ENCODE results near the gene GLP1R. TPM values are rescaled to one million over a fixed set of nuclear protein-coding genes. Genes with fewer than 3 reads are reported as not detected.
A peak's percentile ranks its signal among the peaks of the same experiment; 100 is the strongest.

The GLP1R gene
- total RNA-seq, 1 experiment from 2014 or later, result not detected

GRCh38 chr6:39092124-39092523, 43.5 kb downstream of the GLP1R start:
- H3K4me3 ChIP-seq (ENCODE audit: low read length), result no peak overlapping the region
- BruUV-seq (replicated peaks), result no TSS peak
- ATAC-seq, result no peak
- POLR2A ChIA-PET (ENCODE audit: unreplicated experiment), result no interaction called here
- no peaks in the 10 kb centered on the region for H3F3A ChIP-seq (ENCODE audit: low read length, unreplicated experiment)
- no peak overlapping the region for H3K9ac ChIP-seq (ENCODE audit: low read length)
- H3K4me1 ChIP-seq (ENCODE audit: insufficient read depth, low read length), result no peaks in the 10 kb centered on the region
- H3K4me2 ChIP-seq (ENCODE audit: low read length), result no peak overlapping the region
- H3K27me3 ChIP-seq (ENCODE audit: low read length), result peaks cover 67% of the 10 kb centered on the region
- intact Hi-C loops (cut with micrococcal nuclease), result no loop called here
- no peaks in the 10 kb centered on the region for H3K79me2 ChIP-seq (ENCODE audit: low read length)
- TF ChIP-seq EZH2 (IDR thresholded peaks at IDR 0.05; ENCODE audit: low read length, unreplicated experiment), result no peak
- TF ChIP-seq CTCF (conservative IDR thresholded peaks at IDR 0.05; ENCODE audit: low read depth, low read length), result 0 out of 2 replicates have a peak, but pooled peaks have one; percentile 12
- CTCF ChIA-PET, result no interaction called here
- no peaks in the 10 kb centered on the region for H3K9me3 ChIP-seq (ENCODE audit: low read length)
- no peaks in the 10 kb centered on the region for H3K36me3 ChIP-seq (ENCODE audit: low read depth, low read length)
- H3K9me2 ChIP-seq (replicated peaks; ENCODE audit: low read length), result no peaks in the 10 kb centered on the region
- H2AFZ ChIP-seq (ENCODE audit: low read length), result no peak overlapping the region
- DNase-seq, result peak; percentile 16
- no peaks in the 10 kb centered on the region for H4K20me1 ChIP-seq (ENCODE audit: low read length)
- H3K27ac ChIP-seq (ENCODE audit: low read length), result no peak overlapping the region

GRCh38 chr6:39093149-39093708, 44.6 kb downstream of the GLP1R start:
- H3K9ac ChIP-seq (ENCODE audit: low read length), result no peak overlapping the region
- H2AFZ ChIP-seq (ENCODE audit: low read length), result no peak overlapping the region
- no peak for DNase-seq
- TF ChIP-seq CTCF (conservative IDR thresholded peaks at IDR 0.05; ENCODE audit: low read depth, low read length), result no peak
- TF ChIP-seq EZH2phosphoT487 (IDR thresholded peaks at IDR 0.05; ENCODE audit: borderline replicate concordance, low read length), result no peak
- TF ChIP-seq EZH2 (IDR thresholded peaks at IDR 0.05; ENCODE audit: low read length, unreplicated experiment), result no peak
- BruUV-seq (replicated peaks), result no TSS peak
- H3F3A ChIP-seq (ENCODE audit: low read length, unreplicated experiment), result no peaks in the 10 kb centered on the region
- H3K9me3 ChIP-seq (ENCODE audit: low read length), result no peaks in the 10 kb centered on the region
- no peak for ATAC-seq
- intact Hi-C loops (cut with micrococcal nuclease), result no loop called here
- no peak overlapping the region for H3K27ac ChIP-seq (ENCODE audit: low read length)
- H3K79me2 ChIP-seq (ENCODE audit: low read length), result no peaks in the 10 kb centered on the region
- no peaks in the 10 kb centered on the region for H4K20me1 ChIP-seq (ENCODE audit: low read length)
- H3K27me3 ChIP-seq (ENCODE audit: low read length), result peaks cover 56% of the 10 kb centered on the region
- no peak overlapping the region for H3K4me3 ChIP-seq (ENCODE audit: low read length)
- CTCF ChIA-PET, result no interaction called here
- H3K36me3 ChIP-seq (ENCODE audit: low read depth, low read length), result no peaks in the 10 kb centered on the region
- POLR2A ChIA-PET (ENCODE audit: unreplicated experiment), result no interaction called here
- no peaks in the 10 kb centered on the region for H3K9me2 ChIP-seq (replicated peaks; ENCODE audit: low read length)
- no peak overlapping the region for H3K4me2 ChIP-seq (ENCODE audit: low read length)
- H3K4me1 ChIP-seq (ENCODE audit: insufficient read depth, low read length), result no peaks in the 10 kb centered on the region

GRCh38 chr6:39095578-39095977, 47.0 kb downstream of the GLP1R start:
- CTCF ChIA-PET, result no interaction called here
- no peak overlapping the region for H3K9ac ChIP-seq (ENCODE audit: low read length)

More at GRCh38 chr6:39095578-39095977, 47.0 kb downstream of the GLP1R start:
- Histone ChIP-seq H3K27me3 (ENCODE audit: low read length) (peaks cover 32% of the 10 kb centered on the region), H3K36me3 (ENCODE audit: low read depth, low read length) (no peaks in the 10 kb centered on the region), H3K4me1 (ENCODE audit: insufficient read depth, low read length) (no peaks in the 10 kb centered on the region), H3K79me2 (ENCODE audit: low read length) (no peaks in the 10 kb centered on the region), H4K20me1 (ENCODE audit: low read length) (no peaks in the 10 kb centered on the region), H3K4me2 (ENCODE audit: low read length) (no peak overlapping the region), H3K9me2 (replicated peaks; ENCODE audit: low read length) (no peaks in the 10 kb centered on the region), H3K4me3 (ENCODE audit: low read length) (no peak overlapping the region), H3K9me3 (ENCODE audit: low read length) (no peaks in the 10 kb centered on the region), H3F3A (ENCODE audit: low read length, unreplicated experiment) (no peaks in the 10 kb centered on the region), H3K27ac (ENCODE audit: low read length) (no peak overlapping the region), H2AFZ (ENCODE audit: low read length) (no peak overlapping the region)
- intact Hi-C loops (cut with micrococcal nuclease), result no loop called here
- POLR2A ChIA-PET (ENCODE audit: unreplicated experiment), result no interaction called here
- ATAC-seq (no peak), DNase-seq (no peak)
- no peak for TF ChIP-seq EZH2phosphoT487 (IDR thresholded peaks at IDR 0.05; ENCODE audit: borderline replicate concordance, low read length)
- TF ChIP-seq EZH2 (IDR thresholded peaks at IDR 0.05; ENCODE audit: low read length, unreplicated experiment), result no peak
- TF ChIP-seq CTCF (conservative IDR thresholded peaks at IDR 0.05; ENCODE audit: low read depth, low read length), result no peak
- no TSS peak for BruUV-seq (replicated peaks)
